Naive thymus-derived CD8-positive, alpha-beta T cell (primary cell): ENCODE data around the gene PGAP2. TPM values are rescaled to one million over a fixed set of nuclear protein-coding genes. Genes with fewer than 3 reads are reported as not detected.
A peak's percentile ranks its signal among the peaks of the same experiment; 100 is the strongest.
"Not testable (repeated sequence)": the region's sequence is repeated elsewhere in the genome, so short reads cannot be mapped to it uniquely, and the experiment has no call there.

Source experiments
- ATAC-seq, 2 donors: fragments of 150-1000 bp; cut with Tn5 transposase in 1 of 2; sonication (Bioruptor Pico), chemical (Tn5 transposase) in 1 of 2; 1 replicate in 1 of 2; 2 replicates in 1 of 2; pipeline ENCODE4 v1.10.0; 2021; ENCODE audit warnings: mild to moderate bottlenecking in 2 of 2, moderate library complexity in 2 of 2
- POLR2A ChIA-PET: fragments of 350-600 bp; sonication (Branson Sonifier 250); formaldehyde crosslinking; loops from one replicate; lab custom pipeline; 2021; ENCODE audit warnings: antibody characterized with exemption; lab: Charles Lee
- DNase-seq, 10 donors: peaks; one replicate each; pipeline versions ENCODE4 v3.0.0 to v3.0.0-alpha.2; 2020 to 2022
- H3K27ac Mint-ChIP-seq, 10 donors: one replicate each; pipeline ENCODE4 v1.8.0; 2020 to 2022; ENCODE audit warnings: mild to moderate bottlenecking in 10 of 10, mixed read lengths in 10 of 10, moderate library complexity in 4 of 10, inconsistent platforms in 1 of 10
- H3K27me3 Mint-ChIP-seq, 5 donors: one replicate each; pipeline ENCODE4 v1.8.0; 2021 to 2022; ENCODE audit warnings: mixed read lengths in 5 of 5
- H3K36me3 Mint-ChIP-seq, 3 donors: one replicate each; pipeline ENCODE4 v1.8.0; 2020 to 2022; ENCODE audit warnings: mixed read lengths in 3 of 3, mild to moderate bottlenecking in 2 of 3, inconsistent platforms in 1 of 3
- H3K4me1 Mint-ChIP-seq, 4 donors: one replicate each; pipeline ENCODE4 v1.8.0; 2021 to 2022; ENCODE audit warnings: mixed read lengths in 4 of 4
- H3K4me3 Mint-ChIP-seq, 10 donors: one replicate each; pipeline ENCODE4 v1.8.0; 2020 to 2022; ENCODE audit warnings: mild to moderate bottlenecking in 10 of 10, mixed read lengths in 10 of 10, moderate library complexity in 6 of 10, inconsistent platforms in 1 of 10
- H3K9me3 Mint-ChIP-seq, 9 donors: one replicate each; pipeline ENCODE4 v1.8.0; 2020 to 2022; ENCODE audit warnings: mixed read lengths in 9 of 9, mild to moderate bottlenecking in 3 of 9, inconsistent platforms in 1 of 9, moderate library complexity in 1 of 9
- polyA plus RNA-seq, 3 donors: library from polyadenylated mRNA; unstranded; fragments of 300-500 nt; fragmentation: Illumina TruSeq; gene quantifications; one replicate each; pipeline ENCODE4 v1.2.3, GENCODE V29; 2021
- total RNA-seq, 8 experiments: library from RNA in 2 of 8; stranded (reverse) in 2 of 8; gene quantifications; one replicate each; pipeline ENCODE4 v1.2.3 and lab custom pipeline; 2021 to 2026

PGAP2 gene
- total and polyA plus RNA-seq, 5 experiments from 2014 or later, result 13.6 to 24.2 (median 23.0) TPM

GRCh38 chr11:3808861-3809623 is 682 bp downstream of the PGAP2 start:
- H3K36me3 Mint-ChIP-seq, result peaks cover 0 to 2% (median 0%) of the 10 kb centered on the region in 3 donors
- peak overlapping the region; percentile 86 to 100 (median 96) for H3K4me3 Mint-ChIP-seq
- POLR2A ChIA-PET, result interaction anchor here (0.7 to 4.0 kb wide), 9 partner anchors 10 to 263 kb away, joined by 3 to 29 read pairs (median 4); partner anchors contain the start of genes NUP98, RHOG and STIM1
- peak overlapping the region; percentile 58 to 92 (median 80) for H3K27ac Mint-ChIP-seq
- peaks cover 12 to 30% (median 17%) of the 10 kb centered on the region in 4 donors for H3K4me1 Mint-ChIP-seq
- DNase-seq (peak in 9 of 10 donors; percentile 33 to 74 (median 50)), ATAC-seq (peak; percentile 72 to 85)
- H3K27me3 Mint-ChIP-seq, result no peaks in the 10 kb centered on the region
- no peaks in the 10 kb centered on the region for H3K9me3 Mint-ChIP-seq

- peaks cover 0 to 2% (median 0%) of the 10 kb centered on the region in 3 donors for H3K36me3 Mint-ChIP-seq
- POLR2A ChIA-PET, result interaction anchor here (0.9 to 4.0 kb wide), 6 partner anchors 11 to 263 kb away, joined by 3 to 29 read pairs (median 7); partner anchors contain the start of genes NUP98 and STIM1
- DNase-seq (no peak), ATAC-seq (no peak)
- H3K9me3 Mint-ChIP-seq, result no peaks in the 10 kb centered on the region
- peak overlapping the region in 2 of 10 donors; percentile 13 to 48 for H3K4me3 Mint-ChIP-seq
- peak overlapping the region in 4 of 10 donors; percentile 18 to 74 (median 58) for H3K27ac Mint-ChIP-seq
- H3K27me3 Mint-ChIP-seq, result no peaks in the 10 kb centered on the region
- H3K4me1 Mint-ChIP-seq, result peaks cover 12 to 30% (median 17%) of the 10 kb centered on the region in 4 donors
Measured at GRCh38 chr11:3809624-3809928, 1.2 kb downstream of the PGAP2 start.

GRCh38 chr11:3810446-3810845 is 2.1 kb downstream of the PGAP2 start:
- no peak overlapping the region for H3K4me3 Mint-ChIP-seq

GRCh38 chr11:3810951-3811350 is 2.6 kb downstream of the PGAP2 start:
- Mint-ChIP-seq H3K36me3 (peaks cover 0 to 2% (median 0%) of the 10 kb centered on the region in 3 donors), H3K4me1 (peaks cover 12 to 30% (median 17%) of the 10 kb centered on the region in 4 donors), H3K4me3 (no peak overlapping the region), H3K9me3 (no peaks in the 10 kb centered on the region), H3K27ac (no peak overlapping the region), H3K27me3 (no peaks in the 10 kb centered on the region)
- no peak for DNase-seq
- POLR2A ChIA-PET, result no interaction called here
- ATAC-seq, result no peak

More at GRCh38 chr11:3810446-3810845, 2.1 kb downstream of the PGAP2 start:
- ATAC-seq (no peak), DNase-seq (no peak)
- H3K27ac Mint-ChIP-seq, result no peak overlapping the region
- H3K27me3 Mint-ChIP-seq, result no peaks in the 10 kb centered on the region
- H3K9me3 Mint-ChIP-seq, result no peaks in the 10 kb centered on the region
- POLR2A ChIA-PET, result no interaction called here
- H3K4me1 Mint-ChIP-seq, result peaks cover 12 to 30% (median 17%) of the 10 kb centered on the region in 4 donors
- H3K36me3 Mint-ChIP-seq, result peaks cover 0 to 2% (median 0%) of the 10 kb centered on the region in 3 donors

- POLR2A ChIA-PET, result interaction anchor here (1.2 kb wide), 1 partner anchor 25 kb away, joined by 3 read pairs; no protein-coding TSS in a partner anchor
- H3K27ac Mint-ChIP-seq, result not testable (repeated sequence)
Measured at GRCh38 chr11:3814832-3815231, 6.5 kb downstream of the PGAP2 start.

GRCh38 chr11:3815845-3816244 is 7.5 kb downstream of the PGAP2 start:
- POLR2A ChIA-PET, result no interaction called here
- DNase-seq, result no peak
- H3K27ac Mint-ChIP-seq, result peak overlapping the region in 1 of 10 donors; percentile 43

More at GRCh38 chr11:3814832-3815231, 6.5 kb downstream of the PGAP2 start:
- not testable (repeated sequence) for H3K36me3 Mint-ChIP-seq, ATAC-seq, H3K27me3 Mint-ChIP-seq, H3K4me3 Mint-ChIP-seq, DNase-seq, H3K9me3 Mint-ChIP-seq
- H3K4me1 Mint-ChIP-seq, result peaks cover 0 to 10% (median 3%) of the 10 kb centered on the region in 4 donors

GRCh38 chr11:3816673-3817072 is 8.3 kb downstream of the PGAP2 start:
- peak overlapping the region in 1 of 10 donors; percentile 66 for H3K27ac Mint-ChIP-seq
- H3K9me3 Mint-ChIP-seq, result no peaks in the 10 kb centered on the region
- no peak for DNase-seq
- no peaks in the 10 kb centered on the region for H3K27me3 Mint-ChIP-seq
- POLR2A ChIA-PET, result no interaction called here
- peaks cover 0 to 8% (median under 1%) of the 10 kb centered on the region in 4 donors for H3K4me1 Mint-ChIP-seq
- H3K4me3 Mint-ChIP-seq, result no peak overlapping the region
- peaks cover 0 to 8% (median 2%) of the 10 kb centered on the region in 3 donors for H3K36me3 Mint-ChIP-seq
- no peak for ATAC-seq

More at GRCh38 chr11:3815845-3816244, 7.5 kb downstream of the PGAP2 start:
- Mint-ChIP-seq H3K36me3 (peaks cover 0 to 8% (median 2%) of the 10 kb centered on the region in 3 donors), H3K9me3 (no peaks in the 10 kb centered on the region), H3K27me3 (no peaks in the 10 kb centered on the region), H3K4me3 (no peak overlapping the region), H3K4me1 (peaks cover 0 to 8% (median under 1%) of the 10 kb centered on the region in 4 donors)
- ATAC-seq, result no peak

- Mint-ChIP-seq H3K27ac (peak overlapping the region in 3 of 10 donors; percentile 22 to 70 (median 66)), H3K4me3 (no peak overlapping the region), H3K36me3 (peaks cover 0 to 8% (median 2%) of the 10 kb centered on the region in 3 donors), H3K4me1 (peaks cover 0 to 6% (median under 1%) of the 10 kb centered on the region in 4 donors), H3K9me3 (no peaks in the 10 kb centered on the region), H3K27me3 (no peaks in the 10 kb centered on the region)
- ATAC-seq (no peak), DNase-seq (no peak)
- POLR2A ChIA-PET, result no interaction called here
Measured at GRCh38 chr11:3817181-3817800, 8.9 kb downstream of the PGAP2 start.

GRCh38 chr11:3820971-3821370 is 12.6 kb downstream of the PGAP2 start:
- peak overlapping the region in 1 of 10 donors; percentile 51 for H3K27ac Mint-ChIP-seq
- no peak for DNase-seq

GRCh38 chr11:3822312-3822711 is 14.0 kb downstream of the PGAP2 start:
- H3K36me3 Mint-ChIP-seq, result peaks cover 0 to 25% (median 0%) of the 10 kb centered on the region in 3 donors
- H3K27me3 Mint-ChIP-seq, result no peaks in the 10 kb centered on the region
- H3K9me3 Mint-ChIP-seq, result no peaks in the 10 kb centered on the region
- no peak for ATAC-seq
- peak overlapping the region in 1 of 10 donors; percentile 2 for H3K27ac Mint-ChIP-seq
- peaks cover 18 to 36% (median 34%) of the 10 kb centered on the region in 4 donors for H3K4me1 Mint-ChIP-seq
- POLR2A ChIA-PET, result interaction anchor here (0.7 to 5.5 kb wide), 4 partner anchors 15 to 151 kb away, joined by 4 to 81 read pairs (median 6); partner anchors contain the start of genes RHOG and STIM1
- H3K4me3 Mint-ChIP-seq, result no peak overlapping the region
- no peak for DNase-seq

More at GRCh38 chr11:3820971-3821370, 12.6 kb downstream of the PGAP2 start:
- Mint-ChIP-seq H3K9me3 (no peaks in the 10 kb centered on the region), H3K4me3 (no peak overlapping the region), H3K27me3 (no peaks in the 10 kb centered on the region), H3K4me1 (peaks cover 15 to 25% (median 21%) of the 10 kb centered on the region in 4 donors), H3K36me3 (peaks cover 0 to 12% (median 0%) of the 10 kb centered on the region in 3 donors)
- POLR2A ChIA-PET, result interaction anchor here (0.5 to 1.2 kb wide), 5 partner anchors 20 to 152 kb away, joined by 3 to 5 read pairs (median 3); partner anchors contain the start of gene RHOG
- ATAC-seq, result no peak

- POLR2A ChIA-PET, result interaction anchor here (0.8 to 5.5 kb wide), 3 partner anchors 14 to 249 kb away, joined by 3 to 81 read pairs (median 7); partner anchors contain the start of genes RHOG and STIM1
- H3K27me3 Mint-ChIP-seq, result no peaks in the 10 kb centered on the region
- H3K4me1 Mint-ChIP-seq, result peaks cover 24 to 45% (median 38%) of the 10 kb centered on the region in 4 donors
- no peaks in the 10 kb centered on the region for H3K9me3 Mint-ChIP-seq
- H3K36me3 Mint-ChIP-seq, result peaks cover 0 to 28% (median 4%) of the 10 kb centered on the region in 3 donors
- peak overlapping the region in 8 of 10 donors; percentile 30 to 88 (median 65) for H3K27ac Mint-ChIP-seq
- no peak for DNase-seq
- ATAC-seq, result no peak
- no peak overlapping the region for H3K4me3 Mint-ChIP-seq
Measured at GRCh38 chr11:3823303-3823702, 14.9 kb downstream of the PGAP2 start.
